GM19324 (cell line): ENCODE results near the gene ZNF530.
A peak's percentile ranks its signal among the peaks of the same experiment; 100 is the strongest.

ENCODE experiments used
- ATAC-seq: cut with Tn5 transposase; IDR thresholded peaks from one replicate; pipeline ENCODE4 v1.9.1; 2021; ENCODE audit warnings: mild to moderate bottlenecking, moderate library complexity; ENCODE audit not compliant: unreplicated experiment, low FRiP score

Gene ZNF530

DNA sequence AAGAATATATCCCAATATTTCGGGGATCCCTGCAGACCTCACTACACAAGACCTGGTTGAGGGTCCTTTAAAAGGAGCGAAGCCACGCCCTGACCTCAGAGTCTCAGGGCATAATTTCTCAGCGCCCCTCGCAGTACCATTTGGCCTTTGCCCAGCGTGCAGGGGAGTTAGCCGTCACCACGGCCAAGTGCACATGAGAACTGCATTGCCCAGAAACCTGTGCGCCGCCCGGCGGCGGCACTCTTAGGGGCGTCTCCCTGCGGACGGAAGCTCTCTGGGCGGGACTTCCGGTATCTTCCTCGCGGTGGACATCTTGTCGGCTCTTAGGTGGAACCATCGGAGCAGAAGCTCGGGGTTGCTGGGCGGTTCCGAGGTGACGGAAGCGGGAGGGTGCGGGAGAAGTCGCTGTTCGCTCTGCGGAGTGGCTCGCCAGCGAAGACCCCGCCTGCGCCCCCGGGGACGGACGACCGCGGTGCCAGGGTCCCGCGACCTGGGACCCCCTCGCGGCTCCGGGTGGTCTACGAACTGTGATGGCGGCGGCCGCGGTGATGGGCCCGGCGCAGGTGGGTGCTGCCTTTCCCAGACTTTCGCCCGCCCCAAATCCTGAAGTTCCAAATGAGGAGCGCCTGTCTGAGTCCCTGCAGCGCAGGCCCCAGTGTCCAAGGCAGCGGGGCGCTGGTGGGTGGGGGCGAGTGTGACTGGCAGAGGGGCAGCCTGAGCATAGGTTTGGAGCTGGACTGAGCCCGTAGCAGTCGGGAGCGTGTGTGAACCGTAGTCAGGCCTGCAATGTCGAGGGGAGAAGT lies 14.5 kb downstream of the ZNF530 start, which contains the start of gene ZNF134:
Gene ZNF134, plus strand, starts transcription at position 302 of the 803 bp plus-strand sequence. CDS start 5,227 bp downstream, outside the sequence.
- peak; percentile 91 for ATAC-seq

DNA sequence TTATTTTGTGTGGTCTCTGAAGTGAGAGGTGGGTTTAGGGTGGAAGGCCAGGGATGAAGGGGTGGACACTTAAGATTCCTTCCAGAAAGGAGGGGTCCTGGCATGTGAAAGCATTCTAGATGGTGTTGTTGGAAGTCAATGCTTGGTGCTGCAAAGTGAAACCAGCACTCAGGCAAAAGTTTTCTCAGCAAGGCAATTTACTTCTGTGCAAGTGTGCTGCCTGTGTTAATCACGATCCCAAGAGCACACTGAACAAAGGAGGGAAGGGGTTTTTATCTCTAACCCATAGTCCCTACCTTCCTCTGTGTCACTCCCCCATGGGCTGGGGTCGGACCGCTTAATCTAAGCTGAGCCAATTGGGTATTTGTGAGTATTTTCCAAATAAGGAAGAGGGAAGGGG lies 15.7 kb downstream of the ZNF530 start:
- ATAC-seq: no peak

DNA sequence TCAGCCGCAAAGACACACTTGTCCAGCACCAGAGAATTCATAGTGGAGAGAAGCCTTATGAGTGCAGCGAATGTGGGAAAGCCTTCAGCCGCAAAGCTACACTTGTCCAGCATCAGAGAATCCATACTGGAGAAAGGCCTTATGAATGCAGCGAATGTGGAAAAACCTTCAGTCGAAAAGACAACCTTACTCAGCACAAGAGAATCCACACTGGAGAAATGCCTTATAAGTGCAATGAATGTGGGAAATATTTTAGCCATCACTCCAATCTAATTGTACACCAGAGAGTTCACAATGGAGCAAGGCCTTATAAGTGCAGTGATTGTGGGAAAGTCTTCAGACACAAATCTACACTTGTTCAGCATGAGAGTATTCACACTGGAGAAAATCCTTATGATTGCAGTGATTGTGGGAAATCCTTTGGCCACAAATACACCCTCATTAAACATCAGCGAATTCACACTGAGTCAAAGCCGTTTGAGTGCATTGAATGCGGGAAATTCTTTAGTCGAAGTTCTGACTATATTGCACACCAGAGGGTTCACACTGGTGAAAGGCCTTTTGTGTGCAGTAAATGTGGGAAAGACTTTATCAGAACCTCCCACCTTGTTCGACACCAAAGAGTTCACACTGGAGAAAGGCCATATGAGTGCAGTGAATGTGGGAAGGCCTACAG lies 21.1 kb downstream of the ZNF530 start:
- no peak for ATAC-seq

DNA sequence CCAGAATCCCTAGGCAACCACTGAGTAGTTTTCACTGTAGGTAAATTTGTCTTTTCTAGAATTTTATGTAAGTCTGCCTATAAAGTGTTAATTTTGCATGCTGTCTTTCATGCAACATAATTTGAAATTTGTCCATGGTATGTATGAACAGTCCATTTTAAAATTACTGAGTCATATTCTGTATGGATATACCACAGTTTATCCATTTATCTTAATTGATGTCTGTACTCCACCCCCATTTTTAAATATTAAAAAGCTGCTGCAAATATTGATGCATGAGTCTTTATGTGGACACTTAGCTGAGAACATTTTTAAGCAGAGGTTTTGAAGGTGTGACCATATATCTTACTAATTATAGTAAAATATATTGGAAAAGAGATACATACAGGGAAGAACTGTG lies 23.4 kb downstream of the ZNF530 start:
- ATAC-seq: no peak

DNA sequence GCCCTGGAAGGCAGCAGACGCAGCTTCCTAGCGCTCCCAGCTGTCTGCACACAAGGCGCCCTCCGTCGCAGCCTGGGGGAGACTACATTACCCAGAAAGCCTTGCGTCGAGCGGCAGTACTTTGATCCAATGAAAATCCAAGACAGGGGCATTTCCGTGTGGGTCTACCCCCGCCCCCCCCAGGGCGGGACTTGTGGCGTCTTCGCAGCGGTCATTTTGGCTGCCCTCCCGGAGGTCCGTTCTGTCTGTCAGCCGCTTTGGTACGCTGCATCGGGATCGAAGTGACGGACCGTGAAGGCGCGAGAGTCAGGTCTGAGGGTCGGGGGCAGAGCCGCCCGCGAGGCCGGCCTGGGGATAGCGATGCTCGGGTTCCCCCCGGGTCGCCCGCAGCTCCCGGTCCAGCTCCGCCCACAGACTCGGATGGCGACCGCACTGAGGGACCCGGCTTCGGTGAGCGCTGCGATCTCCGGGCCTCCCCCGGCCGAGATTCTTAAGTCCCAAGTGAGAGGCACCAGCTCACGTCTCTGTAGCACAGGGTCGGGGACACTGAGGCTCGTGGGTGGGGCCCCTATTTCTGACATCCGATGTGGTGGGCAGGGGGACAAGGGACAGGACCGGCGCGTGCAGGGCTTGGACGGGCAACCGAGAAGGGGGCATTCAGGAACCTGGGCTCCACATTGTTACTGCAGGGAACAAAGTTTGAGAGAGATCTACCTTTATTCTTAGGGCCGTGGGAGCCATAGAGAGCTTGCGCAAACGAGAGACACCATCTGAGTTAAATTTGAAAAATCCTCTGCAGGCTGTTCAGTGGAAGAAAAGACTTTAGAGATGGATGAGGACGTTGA lies 33.5 kb downstream of the ZNF530 start, which contains the start of gene ZNF211:
Gene ZNF211, plus strand, starts transcription at position 182 of the 845 bp plus-strand sequence. Its CDS starts 179 bp downstream, at position 361.
- ATAC-seq: peak; percentile 92

DNA sequence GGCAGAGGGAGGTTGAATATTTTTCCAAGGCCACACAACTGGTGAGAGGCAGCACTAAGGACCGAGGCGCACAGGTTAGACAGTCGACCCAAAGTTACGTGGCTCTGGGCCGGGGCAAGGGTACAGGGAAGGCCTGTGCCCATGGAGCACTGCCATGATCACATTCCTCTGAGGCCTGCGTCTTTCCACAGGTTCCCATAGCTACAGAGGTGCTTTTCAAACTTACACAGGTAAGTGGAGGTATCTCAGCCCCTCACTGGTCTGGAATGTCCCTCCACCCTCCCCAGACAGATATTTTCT lies 34.1 kb downstream of the ZNF530 start:
- no peak for ATAC-seq

DNA sequence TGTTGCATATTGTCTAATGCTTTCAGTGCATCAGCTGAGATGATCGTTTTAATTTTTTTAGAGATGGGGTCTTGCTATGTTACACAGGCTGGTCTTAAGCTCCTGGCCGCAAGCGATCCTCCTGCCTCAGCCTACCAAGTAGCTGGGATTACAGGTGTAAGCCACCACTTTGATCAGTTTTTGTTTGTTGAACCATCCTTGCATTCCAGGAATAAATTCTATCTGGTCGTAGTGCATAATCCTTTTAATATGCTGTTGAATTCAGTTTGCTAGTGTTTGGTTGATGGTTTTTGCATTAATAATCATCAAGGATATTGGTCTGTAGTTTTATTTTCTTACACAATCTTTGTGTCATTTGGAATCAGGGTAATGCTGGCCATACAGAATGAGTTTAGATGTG lies 37.7 kb downstream of the ZNF530 start:
- no peak for ATAC-seq

DNA sequence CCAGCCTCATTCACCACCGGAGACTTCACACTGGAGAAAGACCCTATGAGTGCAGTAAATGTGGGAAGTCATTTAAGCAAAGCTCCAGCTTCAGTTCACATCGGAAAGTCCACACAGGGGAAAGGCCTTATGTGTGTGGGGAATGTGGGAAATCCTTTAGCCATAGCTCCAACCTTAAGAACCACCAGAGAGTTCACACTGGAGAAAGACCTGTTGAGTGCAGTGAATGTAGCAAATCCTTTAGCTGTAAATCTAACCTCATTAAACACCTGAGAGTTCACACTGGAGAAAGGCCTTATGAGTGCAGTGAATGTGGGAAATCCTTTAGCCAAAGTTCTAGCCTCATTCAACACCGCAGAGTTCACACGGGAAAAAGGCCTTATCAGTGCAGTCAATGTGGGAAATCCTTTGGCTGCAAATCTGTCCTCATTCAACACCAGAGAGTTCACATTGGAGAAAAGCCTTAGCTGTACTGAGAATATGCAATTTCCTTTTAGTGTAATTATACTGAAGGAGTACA lies 42.1 kb downstream of the ZNF530 start:
- no peak for ATAC-seq

DNA sequence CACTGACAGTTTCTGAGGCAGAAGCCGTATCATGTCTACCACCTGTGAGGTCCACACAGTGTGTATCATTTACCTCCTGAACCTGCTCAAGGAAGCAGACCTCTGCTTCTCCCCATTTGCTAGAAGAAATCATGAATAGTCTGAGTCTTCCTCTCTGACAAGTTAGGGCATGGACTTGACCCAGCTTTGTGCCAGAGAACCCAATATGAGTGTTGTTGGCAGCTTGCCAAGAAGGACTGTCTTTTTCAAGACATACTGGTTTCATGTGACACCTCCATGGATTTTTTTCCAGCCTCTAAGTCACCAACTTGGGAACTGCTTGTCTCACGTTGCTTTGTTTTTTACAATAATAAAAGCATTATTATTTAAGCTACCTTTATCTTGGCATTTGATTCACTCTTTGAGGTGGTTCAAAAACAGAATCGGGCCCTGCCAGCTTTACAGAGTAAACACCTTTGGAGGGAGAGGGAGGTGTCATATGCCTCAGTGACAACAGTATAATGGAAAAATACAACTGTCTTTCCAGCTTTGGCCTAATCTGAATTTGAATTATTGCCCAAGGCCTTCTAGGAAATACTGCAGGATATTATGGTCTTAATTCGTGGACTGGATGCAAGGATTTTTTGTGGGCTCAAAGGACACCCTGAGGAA lies 42.8 kb downstream of the ZNF530 start:
- ATAC-seq: no peak

DNA sequence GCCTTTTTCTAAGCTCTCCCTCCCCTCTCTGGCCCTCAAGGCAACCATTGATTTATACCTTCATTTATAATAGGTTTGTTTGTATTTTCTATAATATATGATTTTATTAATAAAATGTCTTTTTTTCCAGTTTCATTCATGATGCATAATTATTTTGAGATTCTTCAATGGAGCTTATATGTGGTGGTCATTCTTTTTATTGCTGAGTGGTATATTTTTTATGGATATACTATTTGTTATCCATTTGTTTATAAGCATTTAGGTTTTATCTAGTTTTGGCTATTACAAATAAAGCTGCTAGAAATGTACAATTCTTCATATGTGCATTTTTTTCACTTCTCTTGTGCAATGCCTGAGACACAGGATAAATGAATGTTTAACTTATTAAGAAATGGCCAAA lies 44.0 kb downstream of the ZNF530 start:
- ATAC-seq: no peak

DNA sequence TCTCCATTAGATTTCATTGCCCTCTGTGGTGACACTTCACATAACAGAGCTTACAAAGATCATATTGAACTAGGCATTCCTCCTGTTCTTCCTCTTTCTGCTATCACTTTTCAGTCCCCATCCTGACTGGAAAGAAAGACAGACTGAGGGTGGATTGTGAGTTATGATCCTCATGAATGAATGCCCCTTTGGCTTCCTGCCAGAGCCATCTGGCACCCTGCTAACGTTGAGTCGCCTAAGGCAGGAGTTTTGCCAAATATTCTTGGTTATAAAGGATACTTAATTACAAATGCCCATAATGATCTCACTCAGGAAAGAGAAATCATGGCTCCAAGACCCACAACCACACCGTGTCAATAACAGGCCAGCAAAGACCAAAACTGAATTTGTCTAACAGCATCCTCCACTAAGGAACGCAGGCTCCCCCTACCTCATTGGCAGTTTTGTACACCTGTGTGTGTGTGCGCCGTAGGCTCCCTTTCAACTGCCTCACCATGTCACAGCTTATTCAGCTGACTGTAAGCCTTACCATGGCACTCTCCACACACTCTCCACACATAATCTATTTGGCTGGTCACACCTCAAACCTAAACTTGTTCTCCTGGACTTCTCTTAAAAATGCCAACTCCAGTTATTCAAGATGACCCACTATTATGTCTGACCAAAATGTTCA lies 48.8 kb downstream of the ZNF530 start:
- ATAC-seq: no peak

DNA sequence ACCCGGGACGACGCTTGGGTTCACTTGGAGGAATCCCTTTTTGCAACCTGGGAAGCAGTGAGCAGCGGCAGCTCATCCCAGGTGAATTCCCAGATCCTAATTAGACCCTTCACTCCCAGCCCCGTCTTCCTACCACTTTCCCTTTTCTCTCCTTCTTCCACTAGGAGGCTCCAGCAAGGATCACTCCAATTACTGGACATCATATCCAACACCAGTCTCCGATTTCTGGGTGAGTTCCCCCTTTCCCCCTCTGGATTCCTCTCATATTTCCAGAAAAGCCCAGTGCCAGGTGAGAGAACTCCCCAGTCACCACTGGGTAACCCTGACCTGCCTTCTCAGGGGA lies 51.9 kb downstream of the ZNF530 start:
- no peak for ATAC-seq

DNA sequence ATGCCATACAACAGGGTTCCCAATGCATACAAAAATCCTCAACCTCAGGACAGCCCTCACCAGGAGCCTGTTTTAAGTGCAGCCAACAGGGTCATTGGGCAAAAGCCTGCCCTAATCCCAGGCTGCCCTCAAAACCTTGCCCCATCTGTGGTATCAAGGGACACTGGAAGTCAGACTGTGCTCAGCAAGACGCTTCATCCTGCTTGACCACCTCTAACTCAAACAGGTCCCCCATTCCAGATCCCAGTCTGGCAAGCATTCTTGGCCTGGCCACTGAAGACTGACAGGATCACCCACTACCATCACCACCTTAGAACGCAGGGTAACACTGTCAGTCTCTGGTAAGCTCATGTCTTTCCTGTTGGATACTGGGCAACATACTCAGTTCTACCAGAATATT lies 54.0 kb downstream of the ZNF530 start:
- no peak for ATAC-seq

DNA sequence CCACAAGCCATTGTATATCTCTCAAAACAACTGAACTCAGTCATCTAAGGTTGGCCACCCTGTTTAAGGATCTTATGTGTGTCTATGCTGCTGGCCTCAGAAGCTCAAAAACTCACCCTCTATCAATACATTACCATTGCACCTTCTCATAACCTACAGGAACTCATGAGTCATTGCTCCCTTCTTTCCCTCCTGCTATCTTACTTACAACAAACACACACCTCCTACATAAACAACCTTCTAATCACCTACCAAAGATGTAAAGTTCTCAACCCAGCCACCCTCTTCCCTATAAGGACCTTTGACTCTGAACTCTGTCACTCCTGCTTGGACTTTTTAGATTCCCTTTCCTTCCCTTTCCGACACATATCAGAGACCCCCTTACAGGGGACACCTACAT lies 55.8 kb downstream of the ZNF530 start:
- ATAC-seq: no peak

DNA sequence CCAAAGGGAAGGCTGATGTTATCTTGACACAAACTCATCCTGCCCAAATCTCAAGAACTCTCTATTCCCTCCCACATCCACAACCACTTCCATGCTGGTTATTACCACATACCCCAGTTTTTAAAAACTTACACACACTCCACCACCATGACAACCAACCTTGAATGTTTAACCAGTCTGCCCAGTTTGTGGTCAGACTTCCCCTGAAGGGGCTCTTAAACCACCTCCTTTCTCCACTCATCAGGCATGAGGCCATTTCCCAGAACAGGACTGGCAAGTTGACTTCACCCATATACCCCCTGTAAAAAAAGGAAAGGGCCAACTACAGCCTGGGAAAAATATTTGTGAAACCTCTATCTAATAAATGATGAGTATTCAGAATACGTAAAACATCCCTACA lies 56.7 kb downstream of the ZNF530 start:
- no peak for ATAC-seq
